GM19240 (cell line): ENCODE measurements around the gene CACNA2D2.

Experiments used
- DNase-seq: peaks from one replicate; pipeline ENCODE4 v3.0.0; 2011; ENCODE audit warnings: low spot score; ENCODE audit not compliant: insufficient read length

Gene CACNA2D2

GRCh38 chr3:50503504-50504342 lies at the start of gene CACNA2D2:
CACNA2D2 (minus strand) TSS chr3:50503634; CDS start chr3:50503423, 211 bp downstream.
- DNase-seq: no peak

DNA sequence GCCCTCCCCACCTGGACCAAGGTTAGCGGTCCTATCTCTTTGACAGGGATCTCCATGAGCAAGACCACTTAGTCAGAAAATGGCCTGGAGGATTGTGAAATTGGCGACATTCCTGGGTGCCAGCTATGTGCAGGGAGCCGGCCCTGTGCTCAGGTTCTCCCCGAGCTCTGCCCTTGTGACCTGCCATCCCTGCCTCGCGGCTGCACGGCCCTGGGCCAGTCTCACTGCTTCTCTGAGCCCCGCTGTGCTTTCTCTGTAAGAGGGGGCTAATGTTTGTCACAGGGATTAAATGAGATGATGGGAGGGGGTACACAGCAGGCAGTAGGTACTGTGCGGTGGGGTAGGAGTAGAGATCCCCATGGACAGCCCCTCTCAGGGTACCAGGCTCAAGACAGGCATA lies 49.2 kb upstream of the CACNA2D2 start:
- no peak for DNase-seq

DNA sequence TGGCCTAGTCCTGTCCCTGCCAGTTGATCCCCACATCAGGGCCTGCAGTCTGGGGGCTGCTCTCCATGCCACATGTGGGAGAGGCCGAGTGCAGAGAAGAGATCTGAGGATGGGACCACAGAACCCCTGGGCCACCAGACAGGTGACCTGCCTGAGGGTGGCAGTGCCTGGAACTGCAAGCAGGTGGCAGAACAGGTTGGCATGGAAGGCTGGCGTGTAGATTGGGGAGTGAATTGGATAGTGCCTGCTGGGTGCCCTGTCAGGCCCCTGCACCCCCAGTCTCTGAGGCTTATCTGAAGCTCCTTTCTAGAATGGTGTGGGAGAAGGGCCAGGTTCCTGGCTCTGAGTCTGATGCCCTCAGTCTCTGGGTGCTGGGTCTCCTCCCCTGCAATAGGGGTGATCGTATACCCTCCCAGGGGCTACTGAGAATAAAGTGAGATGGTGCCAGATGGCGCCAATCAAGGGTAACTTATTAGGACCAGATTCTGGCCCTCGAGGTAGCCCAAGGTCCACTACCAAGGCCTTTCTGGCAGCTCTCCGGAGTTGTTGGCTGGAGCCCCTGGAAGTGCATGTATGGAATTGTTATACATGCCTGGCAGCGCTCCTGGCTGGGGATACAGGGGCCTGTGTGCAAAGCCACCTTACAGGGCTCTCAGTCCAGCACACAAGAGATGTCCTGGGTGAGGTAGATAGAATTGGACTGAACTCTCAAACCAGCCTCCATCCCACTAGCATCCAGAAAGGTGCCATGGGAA lies 48.4 kb upstream of the CACNA2D2 start:
- no peak for DNase-seq

GRCh38 chr3:50551054-50551659 lies 47.7 kb upstream of the CACNA2D2 start:
- DNase-seq: no peak

GRCh38 chr3:50550079-50550736 lies 46.8 kb upstream of the CACNA2D2 start:
- peak; percentile 47 for DNase-seq

- DNase-seq: no peak
Observed at GRCh38 chr3:50549226-50549625, 45.8 kb upstream of the CACNA2D2 start.

DNA sequence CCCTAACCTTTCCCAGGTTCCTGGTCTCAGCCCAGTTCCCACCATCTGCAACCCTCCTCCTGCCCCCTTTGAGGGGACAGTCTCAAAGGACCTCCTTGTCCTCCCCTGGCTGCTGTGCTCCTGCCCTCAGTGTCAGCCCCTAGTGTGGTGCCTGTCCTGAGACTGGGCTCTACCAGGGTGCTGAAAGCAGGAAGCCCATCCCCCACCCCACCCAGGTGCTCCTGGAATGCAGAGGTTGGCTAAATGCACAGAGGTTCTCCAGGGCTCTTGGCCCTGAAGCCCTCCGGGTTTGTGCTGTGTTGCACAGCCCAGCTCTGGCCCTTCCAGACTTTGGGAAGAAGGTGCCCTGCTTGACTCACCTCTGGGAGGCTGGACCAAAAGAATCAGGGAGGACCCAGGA lies 42.3 kb upstream of the CACNA2D2 start:
- no peak for DNase-seq

- peak; percentile 82 for DNase-seq
Observed at GRCh38 chr3:50542177-50543034, 39.0 kb upstream of the CACNA2D2 start.

GRCh38 chr3:50539356-50540286 lies 36.2 kb upstream of the CACNA2D2 start:
- DNase-seq: no peak

DNA sequence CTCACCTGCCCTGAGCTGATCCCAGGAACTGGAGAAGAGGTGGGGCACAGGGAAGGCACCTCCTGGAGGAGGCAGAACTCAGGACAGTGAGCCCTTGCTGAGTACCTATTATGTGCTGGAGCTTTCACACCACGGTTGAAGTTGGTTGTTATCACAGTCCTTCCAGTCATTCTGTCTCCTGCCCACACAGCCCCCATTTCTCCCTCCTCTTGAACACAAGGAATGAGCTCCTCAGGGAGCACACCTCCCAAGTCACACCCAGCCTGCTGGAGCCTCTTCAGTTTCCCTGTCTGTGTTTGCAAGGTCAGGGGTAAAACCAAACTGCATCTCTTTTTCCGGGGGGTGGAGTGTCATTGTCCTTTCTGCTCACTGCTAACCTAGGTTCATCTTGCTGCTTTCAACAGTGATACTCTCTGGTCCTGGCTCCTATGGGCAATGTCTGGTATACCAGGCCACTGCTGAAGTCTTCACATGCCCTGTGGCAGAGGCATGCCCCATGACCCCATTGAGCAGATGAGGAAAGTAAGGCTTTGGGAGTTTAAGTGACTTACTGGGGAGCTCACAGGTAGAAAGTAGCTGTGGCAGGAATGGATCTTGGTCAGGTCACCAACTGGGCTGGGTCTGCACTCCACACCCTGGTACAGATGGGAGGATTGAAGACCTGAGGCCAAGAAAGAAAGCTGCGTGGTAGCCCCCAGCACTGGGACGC lies 34.1 kb upstream of the CACNA2D2 start:
- DNase-seq: no peak

DNA sequence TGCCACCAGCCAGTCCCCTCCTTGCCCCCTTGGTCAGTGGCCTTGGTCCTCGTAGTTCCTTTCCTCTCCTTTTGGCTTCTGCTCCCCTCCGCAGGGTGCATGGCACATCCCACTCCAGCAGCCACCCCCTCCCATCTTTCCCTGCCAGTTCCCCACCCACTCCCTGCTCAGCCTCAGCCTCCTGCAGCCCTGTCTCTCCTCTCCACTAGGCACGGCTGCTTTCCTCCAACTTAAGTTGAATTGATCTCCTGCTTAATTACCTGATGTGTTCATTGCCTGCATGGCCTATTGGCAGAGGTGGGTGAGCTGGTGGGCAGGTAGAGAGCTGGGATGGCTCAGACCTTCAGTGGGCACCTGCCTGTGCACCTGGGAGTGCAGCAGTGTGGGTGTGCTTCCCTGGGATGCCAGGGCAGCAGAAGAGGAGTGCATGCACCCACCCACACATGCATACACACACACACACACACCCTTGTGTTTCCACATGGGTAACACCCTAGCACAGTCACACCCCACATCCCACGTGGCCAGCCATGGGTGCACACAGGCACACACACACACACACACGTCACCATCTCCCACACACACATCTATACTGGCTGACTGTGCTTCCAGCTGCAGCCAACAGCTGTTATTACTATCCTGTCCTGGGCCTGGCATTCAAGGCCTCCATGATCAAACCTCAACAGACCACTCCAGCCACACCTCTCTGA lies 33.2 kb upstream of the CACNA2D2 start:
- DNase-seq: no peak

- DNase-seq: no peak
Observed at GRCh38 chr3:50534681-50535330, 31.4 kb upstream of the CACNA2D2 start.

GRCh38 chr3:50533807-50534461 lies 30.5 kb upstream of the CACNA2D2 start:
- no peak for DNase-seq

DNA sequence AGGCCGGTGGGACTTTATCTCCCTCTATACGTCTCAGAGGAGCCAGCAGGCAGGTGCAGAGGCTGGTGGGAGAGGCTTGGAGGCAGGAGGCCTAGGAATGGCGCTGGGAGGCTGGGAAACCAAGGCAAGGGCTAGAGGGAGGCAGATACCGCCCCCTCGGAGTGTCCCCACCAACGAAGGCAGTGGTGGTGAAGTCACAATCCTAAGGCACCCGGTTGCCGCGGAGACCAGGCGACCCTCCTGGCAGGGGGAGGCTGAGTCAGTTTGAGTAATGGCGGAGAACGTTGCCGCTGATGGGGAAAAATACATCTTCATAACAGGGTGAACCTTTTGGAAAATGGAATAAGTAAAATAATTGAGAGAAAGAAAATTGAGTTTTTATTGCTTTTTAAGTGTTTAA lies 29.9 kb upstream of the CACNA2D2 start:
- DNase-seq: no peak

- no peak for DNase-seq
Observed at GRCh38 chr3:50532062-50532705, 28.8 kb upstream of the CACNA2D2 start.

DNA sequence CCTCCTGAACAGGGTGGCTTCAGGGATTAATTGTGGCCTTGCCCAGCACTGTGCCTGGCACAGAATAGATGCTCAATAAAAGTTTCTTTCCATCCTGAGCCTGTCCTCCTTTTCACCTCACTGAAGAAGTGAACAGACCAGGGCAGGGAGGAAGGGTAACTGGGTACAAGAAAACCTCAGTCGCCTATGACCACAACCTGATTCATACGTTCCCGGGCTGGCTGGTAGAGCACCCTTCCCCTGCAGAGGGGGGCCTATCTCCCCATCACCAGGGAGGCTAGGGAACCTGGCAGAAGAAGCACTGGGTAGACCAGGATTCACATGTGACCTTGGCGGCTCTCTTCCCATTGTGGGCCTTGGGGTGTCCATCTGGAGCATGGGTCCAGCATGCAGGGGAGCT lies 27.8 kb upstream of the CACNA2D2 start:
- DNase-seq: no peak
